Fibroblast of lung (primary cell): ENCODE results near the gene EPSTI1. TPM values are rescaled to one million over a fixed set of nuclear protein-coding genes. Genes with fewer than 3 reads are reported as not detected.
"Not testable (repeated sequence)": the region's sequence is repeated elsewhere in the genome, so short reads cannot be mapped to it uniquely, and the experiment has no call there.

Experiments used
- DNase-seq, 2 donors: peaks; one replicate each; pipeline versions ENCODE4 v3.0.0 to v3.0.0-alpha.2; 2010; ENCODE audit warnings: low read depth in 2 of 2
- H2AFZ ChIP-seq: 2 replicates; pipeline ENCODE4 v1.5.1; 2012; ENCODE audit warnings: low read length, control low read depth, inconsistent platforms
- H3K27ac ChIP-seq: 2 replicates; pipeline ENCODE4 v1.5.1; 2011; ENCODE audit warnings: low read length, control low read depth; ENCODE audit not compliant: insufficient read depth
- H3K27me3 ChIP-seq: 2 replicates; pipeline ENCODE4 v1.5.1; 2011; ENCODE audit warnings: mild to moderate bottlenecking, low read length; ENCODE audit not compliant: control insufficient read depth, insufficient read depth
- H3K36me3 ChIP-seq: 2 replicates; pipeline ENCODE4 v1.5.1; 2011; ENCODE audit warnings: low read length; ENCODE audit not compliant: control insufficient read depth, insufficient read depth
- H3K4me1 ChIP-seq: 2 replicates; pipeline ENCODE4 v1.5.1; 2011; ENCODE audit warnings: low read length; ENCODE audit not compliant: control insufficient read depth, insufficient read depth; ENCODE audit errors: extremely low read depth
- H3K4me2 ChIP-seq: 2 replicates; pipeline ENCODE4 v1.5.1; 2011; ENCODE audit warnings: low read length, control low read depth; ENCODE audit not compliant: insufficient read depth; ENCODE audit errors: extremely low read depth
- H3K4me3 ChIP-seq, 4 experiments: fragments of 200-600 bp in 1 of 4; sonication (generic) in 1 of 4; replicated peaks in 1 of 4; 2 replicates each; pipeline ENCODE4 v1.5.1; 2011 to 2016; ENCODE audit warnings: low read length in 4 of 4, low read depth in 3 of 4, mild to moderate bottlenecking in 3 of 4, control low read depth in 2 of 4, inconsistent platforms in 1 of 4, mixed read lengths in 1 of 4; ENCODE audit not compliant: insufficient read depth in 1 of 4; ENCODE audit errors: control extremely low read depth in 1 of 4
- H3K79me2 ChIP-seq: 2 replicates; pipeline ENCODE4 v1.5.1; 2012; ENCODE audit warnings: mild to moderate bottlenecking, low read length, inconsistent platforms; ENCODE audit not compliant: control insufficient read depth, insufficient read depth
- H3K9ac ChIP-seq: 2 replicates; pipeline ENCODE4 v1.5.1; 2011; ENCODE audit warnings: mild to moderate bottlenecking, low read length, control low read depth; ENCODE audit not compliant: insufficient read depth
- H3K9me3 ChIP-seq: 2 replicates; pipeline ENCODE4 v1.5.1; 2012; ENCODE audit warnings: low read depth, low read length; ENCODE audit not compliant: control insufficient read depth, insufficient read depth
- H4K20me1 ChIP-seq: 2 replicates; pipeline ENCODE4 v1.5.1; 2011; ENCODE audit warnings: low read length; ENCODE audit not compliant: control insufficient read depth, insufficient read depth; ENCODE audit errors: extremely low read depth
- CTCF ChIP-seq, 2 donors: IDR thresholded peaks in 1 of 2; conservative IDR thresholded peaks in 1 of 2; 1 replicate in 1 of 2; 2 replicates in 1 of 2; pipeline ENCODE4 v1.5.1; 2011 to 2012; ENCODE audit warnings: low read length in 2 of 2, control low read depth in 1 of 2, inconsistent platforms in 1 of 2, low read depth in 1 of 2, mild to moderate bottlenecking in 1 of 2
- EZH2 ChIP-seq: IDR thresholded peaks from 2 replicates; pipeline ENCODE4 v1.5.1; 2012; ENCODE audit warnings: low read length, control low read depth, mild to moderate bottlenecking; ENCODE audit errors: missing control alignments
- polyA plus RNA-seq, 2 donors: library from polyadenylated mRNA; depleted of rRNA in 1 of 2; stranded (reverse) in 1 of 2; unstranded in 1 of 2; fragments of >200 nt; gene quantifications; 2 replicates each; pipeline ENCODE4 v1.2.1, GENCODE V29; 2011 to 2012; ENCODE audit warnings: missing spikeins in 1 of 2
- total RNA-seq: library from RNA; depleted of rRNA; stranded (reverse); fragments of >200 nt; gene quantifications from 2 replicates; pipeline ENCODE4 v1.2.1, GENCODE V29; 2014

Gene EPSTI1
- total and polyA plus RNA-seq, 2 donors (not counting 1 experiment from before 2014, with no cell fraction given) = 5.6 to 10.9 TPM

GRCh38 chr13:42865768-42866102 lies 126.3 kb downstream of the EPSTI1 start:
- Histone ChIP-seq H2AFZ (no peak overlapping the region), H3K9me3 (no peaks in the 10 kb centered on the region), H3K4me3 (no peak overlapping the region), H3K27ac (no peak overlapping the region), H3K36me3 (no peaks in the 10 kb centered on the region), H3K27me3 (no peaks in the 10 kb centered on the region), H3K79me2 (no peaks in the 10 kb centered on the region), H3K9ac (no peak overlapping the region), H4K20me1 (no peaks in the 10 kb centered on the region), H3K4me1 (no peaks in the 10 kb centered on the region), H3K4me2 (peak overlapping the region; percentile 42)
- DNase-seq = peak in 1 of 2 donors; percentile 32
- no peak for TF ChIP-seq EZH2
- TF ChIP-seq CTCF (conservative IDR thresholded peaks at IDR 0.05 in 1 of 2, IDR thresholded peaks at IDR 0.05 in 1 of 2; ENCODE audit: low read depth in 1 of 2, low read length in 2 of 2) = no peak

- Histone ChIP-seq H3K4me3 (peak overlapping the region in 2 of 4 experiments; percentile 17 to 22), H3K4me2 (peak overlapping the region; percentile 42), H2AFZ (no peak overlapping the region)
Measured at GRCh38 chr13:42864952-42865767, 126.9 kb downstream of the EPSTI1 start.

GRCh38 chr13:42862370-42862769 lies 129.7 kb downstream of the EPSTI1 start:
- not testable (repeated sequence) for H3K4me1 ChIP-seq, H3K9me3 ChIP-seq, H3K4me3 ChIP-seq, H3K79me2 ChIP-seq, H3K27ac ChIP-seq, H3K27me3 ChIP-seq, H4K20me1 ChIP-seq, H3K36me3 ChIP-seq, H2AFZ ChIP-seq, H3K9ac ChIP-seq, DNase-seq, H3K4me2 ChIP-seq

More at GRCh38 chr13:42864952-42865767, 126.9 kb downstream of the EPSTI1 start:
- Histone ChIP-seq H3K27me3 (no peaks in the 10 kb centered on the region), H3K4me1 (no peaks in the 10 kb centered on the region), H3K9ac (no peak overlapping the region), H3K36me3 (no peaks in the 10 kb centered on the region), H3K79me2 (no peaks in the 10 kb centered on the region), H3K27ac (no peak overlapping the region), H3K9me3 (no peaks in the 10 kb centered on the region), H4K20me1 (no peaks in the 10 kb centered on the region)
- no peak for DNase-seq
- TF ChIP-seq CTCF (conservative IDR thresholded peaks at IDR 0.05 in 1 of 2, IDR thresholded peaks at IDR 0.05 in 1 of 2; ENCODE audit: low read depth in 1 of 2, low read length in 2 of 2) (no peak), EZH2 (no peak)
